ENCODE data around the gene ONECUT3.
A peak's percentile ranks its signal among the peaks of the same experiment; 100 is the strongest.

The ONECUT3 gene

GRCh38 chr19:1811472-1811894, 58.2 kb downstream of the ONECUT3 start:
- H3K36me3 Mint-ChIP-seq, result peaks cover 7 to 10% of the 10 kb centered on the region in 2 donors
- H3K4me1 Mint-ChIP-seq, result peaks cover 17 to 18% of the 10 kb centered on the region in 2 donors
- no peaks in the 10 kb centered on the region for H3K27me3 Mint-ChIP-seq
- H3K27ac Mint-ChIP-seq, result peak overlapping the region; percentile 70
- DNase-seq (no peak), ATAC-seq (replicated peaks) (no peak)
- peak overlapping the region; percentile 76 to 85 for H3K4me3 Mint-ChIP-seq
- H3K9me3 Mint-ChIP-seq, result no peaks in the 10 kb centered on the region

GRCh38 chr19:1811942-1812425, 58.7 kb downstream of the ONECUT3 start, which contains the start of gene ATP8B3:
TSS of gene ATP8B3 (minus strand) at chr19:1812276. CDS start at chr19:1811736, 540 bp downstream.
- peaks cover 17 to 18% of the 10 kb centered on the region in 2 donors for H3K4me1 Mint-ChIP-seq
- peak within 1 kb of the TSS; percentile 70 for H3K27ac Mint-ChIP-seq
- H3K27me3 Mint-ChIP-seq, result no peaks in the 10 kb centered on the region
- H3K9me3 Mint-ChIP-seq, result no peaks in the 10 kb centered on the region
- peak within 1 kb of the TSS; percentile 85 to 92 for H3K4me3 Mint-ChIP-seq
- peak; percentile 14 to 19 for ATAC-seq (replicated peaks)
- no peak for DNase-seq
- H3K36me3 Mint-ChIP-seq, result peaks cover 9 to 14% of the 10 kb centered on the region in 2 donors

GRCh38 chr19:1812426-1813191, 59.3 kb downstream of the ONECUT3 start:
- peak; percentile 90 to 92 for ATAC-seq (replicated peaks)
- no peaks in the 10 kb centered on the region for H3K27me3 Mint-ChIP-seq
- peaks cover 9 to 14% of the 10 kb centered on the region in 2 donors for H3K36me3 Mint-ChIP-seq
- no peaks in the 10 kb centered on the region for H3K9me3 Mint-ChIP-seq
- H3K4me1 Mint-ChIP-seq, result peaks cover 17 to 18% of the 10 kb centered on the region in 2 donors
- DNase-seq, result peak; percentile 87
- H3K4me3 Mint-ChIP-seq, result peak overlapping the region; percentile 85 to 92
- peak overlapping the region; percentile 68 for H3K27ac Mint-ChIP-seq

GRCh38 chr19:1813192-1814182, 60.2 kb downstream of the ONECUT3 start:
- Mint-ChIP-seq H3K4me3 (peak overlapping the region; percentile 85 to 92), H3K4me1 (peaks cover 17 to 18% of the 10 kb centered on the region in 2 donors), H3K36me3 (peaks cover 13 to 14% of the 10 kb centered on the region in 2 donors), H3K27ac (peak overlapping the region; percentile 68), H3K9me3 (no peaks in the 10 kb centered on the region), H3K27me3 (no peaks in the 10 kb centered on the region)
- DNase-seq (no peak), ATAC-seq (replicated peaks) (no peak)

GRCh38 chr19:1814391-1814790, 61.1 kb downstream of the ONECUT3 start:
- DNase-seq, result no peak
- no peak for ATAC-seq (replicated peaks)
- H3K27ac Mint-ChIP-seq, result no peak overlapping the region
- H3K4me3 Mint-ChIP-seq, result no peak overlapping the region
- peaks cover 17 to 18% of the 10 kb centered on the region in 2 donors for H3K4me1 Mint-ChIP-seq
- no peaks in the 10 kb centered on the region for H3K9me3 Mint-ChIP-seq
- peaks cover 13 to 14% of the 10 kb centered on the region in 2 donors for H3K36me3 Mint-ChIP-seq
- no peaks in the 10 kb centered on the region for H3K27me3 Mint-ChIP-seq

- Mint-ChIP-seq H3K27ac (peak overlapping the region; percentile 42), H3K36me3 (peaks cover 13 to 14% of the 10 kb centered on the region in 2 donors), H3K9me3 (no peaks in the 10 kb centered on the region), H3K4me3 (no peak overlapping the region), H3K27me3 (no peaks in the 10 kb centered on the region), H3K4me1 (peaks cover 17 to 18% of the 10 kb centered on the region in 2 donors)
- ATAC-seq (replicated peaks) (no peak), DNase-seq (no peak)
Observed at GRCh38 chr19:1814833-1815604, 61.7 kb downstream of the ONECUT3 start.

- H3K9me3 Mint-ChIP-seq, result no peaks in the 10 kb centered on the region
- no peaks in the 10 kb centered on the region for H3K27me3 Mint-ChIP-seq
- H3K4me3 Mint-ChIP-seq, result no peak overlapping the region
- H3K27ac Mint-ChIP-seq, result no peak overlapping the region
- peaks cover 18 to 21% of the 10 kb centered on the region in 2 donors for H3K36me3 Mint-ChIP-seq
- H3K4me1 Mint-ChIP-seq, result peaks cover 18 to 20% of the 10 kb centered on the region in 2 donors
- DNase-seq, result no peak
- no peak for ATAC-seq (replicated peaks)
Observed at GRCh38 chr19:1815605-1816529, 62.6 kb downstream of the ONECUT3 start.

- Mint-ChIP-seq H3K27ac (no peak overlapping the region), H3K4me3 (no peak overlapping the region), H3K27me3 (no peaks in the 10 kb centered on the region), H3K36me3 (peaks cover 24 to 27% of the 10 kb centered on the region in 2 donors), H3K4me1 (peaks cover 17 to 18% of the 10 kb centered on the region in 2 donors), H3K9me3 (no peaks in the 10 kb centered on the region)
- DNase-seq, result no peak
- no peak for ATAC-seq (replicated peaks)
Observed at GRCh38 chr19:1816530-1817298, 63.4 kb downstream of the ONECUT3 start.

GRCh38 chr19:1817553-1818179, 64.4 kb downstream of the ONECUT3 start:
- Mint-ChIP-seq H3K36me3 (peaks cover 32 to 35% of the 10 kb centered on the region in 2 donors), H3K4me1 (peaks cover 12 to 13% of the 10 kb centered on the region in 2 donors), H3K4me3 (no peak overlapping the region), H3K9me3 (no peaks in the 10 kb centered on the region), H3K27me3 (no peaks in the 10 kb centered on the region), H3K27ac (no peak overlapping the region)
- ATAC-seq (replicated peaks) (no peak), DNase-seq (no peak)

- H3K27ac Mint-ChIP-seq, result no peak overlapping the region
- H3K4me3 Mint-ChIP-seq, result no peak overlapping the region
Observed at GRCh38 chr19:1818549-1819195, 65.4 kb downstream of the ONECUT3 start.

GRCh38 chr19:1819341-1820255, 66.3 kb downstream of the ONECUT3 start:
- DNase-seq (no peak), ATAC-seq (replicated peaks) (no peak)
- Mint-ChIP-seq H3K27ac (no peak overlapping the region), H3K27me3 (no peaks in the 10 kb centered on the region), H3K4me1 (peaks cover 0 to 3% of the 10 kb centered on the region in 2 donors), H3K9me3 (no peaks in the 10 kb centered on the region), H3K4me3 (no peak overlapping the region), H3K36me3 (peaks cover 36 to 42% of the 10 kb centered on the region in 2 donors)

More at GRCh38 chr19:1818549-1819195, 65.4 kb downstream of the ONECUT3 start:
- H3K36me3 Mint-ChIP-seq, result peaks cover 35 to 36% of the 10 kb centered on the region in 2 donors
- DNase-seq (no peak), ATAC-seq (replicated peaks) (no peak)
- H3K4me1 Mint-ChIP-seq, result peaks cover 2 to 5% of the 10 kb centered on the region in 2 donors
- no peaks in the 10 kb centered on the region for H3K9me3 Mint-ChIP-seq
- no peaks in the 10 kb centered on the region for H3K27me3 Mint-ChIP-seq
